HG03159 (cell line): ENCODE measurements around the gene RNF11.
"Not testable (repeated sequence)": the region's sequence is repeated elsewhere in the genome, so short reads cannot be mapped to it uniquely, and the experiment has no call there.

Source experiments
- ATAC-seq: cut with Tn5 transposase; IDR thresholded peaks from one replicate; pipeline ENCODE4 v1.9.1; 2021; ENCODE audit warnings: mild to moderate bottlenecking, moderate library complexity; ENCODE audit not compliant: unreplicated experiment

The RNF11 gene, protein sequence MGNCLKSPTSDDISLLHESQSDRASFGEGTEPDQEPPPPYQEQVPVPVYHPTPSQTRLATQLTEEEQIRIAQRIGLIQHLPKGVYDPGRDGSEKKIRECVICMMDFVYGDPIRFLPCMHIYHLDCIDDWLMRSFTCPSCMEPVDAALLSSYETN

DNA sequence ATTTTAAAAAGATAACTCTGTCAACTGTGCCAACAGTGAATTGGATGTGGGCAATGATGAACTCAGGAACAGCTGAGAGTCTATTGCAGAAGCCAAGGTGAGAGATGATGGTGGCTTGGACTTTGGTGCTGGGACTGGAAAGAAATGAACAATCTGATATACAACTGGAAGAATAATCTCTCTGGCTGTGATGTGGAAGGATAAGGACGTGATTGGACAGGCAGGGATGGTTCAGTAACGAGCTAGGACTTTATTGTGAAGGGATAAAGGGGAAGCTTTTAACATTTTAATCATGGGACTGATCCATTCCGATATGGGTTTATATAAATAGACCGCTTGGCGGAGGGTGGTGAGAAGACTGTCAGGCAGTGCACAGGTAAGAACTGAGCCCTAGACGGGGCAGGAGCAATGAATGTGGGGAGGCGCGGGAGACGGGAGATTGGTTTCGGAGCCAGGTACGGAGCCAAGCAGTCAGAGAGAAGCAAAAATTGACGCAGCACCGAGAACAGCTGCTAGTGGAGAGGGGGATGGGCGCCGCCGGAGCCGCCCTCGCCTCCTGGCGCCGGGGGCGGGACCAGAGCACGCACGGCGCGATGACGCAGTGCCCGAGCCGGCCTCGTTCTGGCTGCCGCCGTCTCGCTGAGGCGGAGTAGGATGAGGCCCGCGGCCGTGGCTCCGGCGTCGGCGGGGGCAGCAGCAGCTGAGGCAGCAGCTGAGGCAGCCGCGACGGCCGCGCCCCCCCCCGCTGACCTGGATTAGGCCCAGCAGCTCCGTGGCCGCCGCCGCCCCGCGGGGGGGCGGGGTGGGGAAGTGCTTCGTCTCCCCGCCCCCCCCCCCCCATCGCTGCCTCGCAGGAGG, at the start of gene RNF11:
Gene RNF11 (plus strand): TSS at position 601 of the 858 bp plus-strand sequence. CDS start 484 bp downstream, outside the sequence.
- ATAC-seq: peak; percentile 70

- no peak for ATAC-seq
Measured at GRCh38 chr1:51188230-51188629, 47.8 kb upstream of the RNF11 start.

DNA sequence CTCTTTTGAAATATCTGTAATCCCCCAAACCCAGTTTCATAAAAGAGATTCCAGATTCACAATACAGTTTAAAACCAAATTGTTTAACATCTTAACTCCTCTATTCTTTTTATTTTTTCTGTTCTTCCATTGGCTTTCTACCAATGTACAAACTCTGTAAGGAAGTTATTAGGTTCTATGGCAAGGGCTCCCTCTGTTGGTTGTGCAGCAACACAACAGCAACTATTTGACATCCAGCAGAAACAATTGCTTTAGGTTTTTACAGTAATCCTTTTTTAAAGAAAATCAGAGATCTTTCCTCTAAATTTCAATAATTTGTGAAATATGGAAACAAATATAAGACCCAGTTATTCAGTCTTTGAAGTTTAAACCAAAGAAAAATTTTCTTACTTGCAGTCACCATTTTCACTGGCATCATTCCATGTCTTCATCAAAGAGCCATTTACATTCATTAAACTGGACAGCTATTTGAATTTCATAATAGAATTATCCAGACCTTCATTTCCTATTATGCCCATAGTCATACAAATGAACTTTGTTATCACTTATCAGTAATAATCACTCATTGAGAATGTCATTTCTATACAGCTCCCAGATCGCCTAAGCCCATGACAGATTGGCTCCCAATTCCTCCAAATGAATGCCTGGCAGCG, 46.5 kb upstream of the RNF11 start:
- no peak for ATAC-seq

GRCh38 chr1:51190961-51191360, 45.1 kb upstream of the RNF11 start:
- no peak for ATAC-seq

DNA sequence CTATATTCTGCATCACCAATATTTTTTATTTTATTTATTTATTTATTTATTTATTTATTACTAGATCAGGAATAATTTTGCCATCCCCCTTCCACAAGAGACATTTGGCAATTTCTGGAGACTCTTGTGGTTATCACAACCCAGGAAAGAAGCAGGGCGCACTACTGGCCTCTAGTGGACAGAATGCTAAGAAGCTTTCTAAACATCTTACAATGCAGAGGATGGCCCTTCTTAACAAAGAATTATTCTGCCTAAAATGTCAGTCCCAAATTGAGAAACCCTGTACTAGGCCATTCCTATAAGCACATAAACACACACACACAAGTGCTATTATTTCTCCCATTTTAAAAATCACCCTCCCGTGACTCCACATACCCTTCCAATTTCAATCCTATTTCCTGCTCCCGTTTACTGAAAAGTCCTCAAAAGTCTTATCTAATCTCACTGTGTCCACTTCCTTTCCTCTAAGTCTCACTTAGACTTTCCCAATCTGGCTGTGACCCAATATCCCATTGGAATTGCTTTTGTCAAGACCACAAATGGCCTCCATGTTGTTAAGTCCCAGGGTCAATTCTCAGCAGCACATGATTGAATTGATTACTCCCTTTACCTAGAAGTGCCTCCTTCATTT, 43.7 kb upstream of the RNF11 start:
- ATAC-seq: no peak

DNA sequence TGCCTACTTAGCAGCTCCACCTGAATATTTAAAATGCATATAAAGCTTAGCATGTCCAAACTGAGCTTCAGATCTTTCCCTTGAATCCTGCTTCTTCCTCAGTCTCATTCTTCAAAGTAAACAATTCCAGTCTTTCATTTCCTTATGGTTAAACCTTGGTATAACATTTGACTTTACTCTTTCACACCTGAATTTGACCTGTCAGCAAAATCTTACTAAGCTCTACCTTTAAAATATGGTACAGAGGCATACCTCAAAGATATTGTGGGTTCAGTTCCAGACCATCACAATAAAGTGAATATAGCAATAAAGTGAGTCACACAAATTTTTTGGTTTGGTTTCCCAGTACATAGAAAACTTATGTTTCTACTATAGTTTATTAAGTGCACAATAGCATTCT, 42.5 kb upstream of the RNF11 start:
- ATAC-seq: no peak

DNA sequence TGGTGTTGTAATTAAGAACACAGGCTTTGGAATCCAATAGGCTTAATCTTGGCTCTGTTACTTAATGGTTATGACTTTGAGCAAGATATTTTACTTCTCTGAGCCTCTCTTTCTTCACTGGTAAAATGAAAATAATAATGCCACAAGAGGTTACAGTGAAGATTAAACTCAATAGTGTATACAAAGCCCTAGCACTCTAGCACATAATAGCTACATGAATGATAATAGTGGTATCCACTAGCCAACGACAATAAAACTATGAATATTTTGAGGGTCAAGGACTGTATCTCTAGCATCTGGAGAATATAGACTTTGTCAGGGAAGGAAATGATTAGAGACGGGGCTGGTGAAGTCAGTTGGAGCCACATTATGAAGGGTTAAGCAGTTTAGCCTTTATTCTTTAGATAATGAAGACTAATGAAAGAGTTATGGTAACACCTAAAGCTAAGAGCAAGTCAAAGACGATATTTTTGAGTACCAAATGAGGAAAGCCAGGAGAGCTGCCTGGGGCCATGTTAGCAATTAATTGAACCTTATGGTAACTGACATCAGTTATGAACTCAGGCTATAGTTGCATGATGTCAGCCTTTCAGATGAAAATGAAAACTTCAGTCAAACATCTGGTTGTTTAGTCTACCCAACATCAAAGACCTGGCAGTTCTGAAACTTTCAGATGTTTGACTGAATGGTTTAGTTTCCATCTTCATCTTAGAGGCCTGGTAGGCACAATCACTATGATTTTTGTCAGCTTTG, 32.8 kb upstream of the RNF11 start:
- ATAC-seq: peak; percentile 75

GRCh38 chr1:51203874-51204245, 32.2 kb upstream of the RNF11 start:
- ATAC-seq: no peak

DNA sequence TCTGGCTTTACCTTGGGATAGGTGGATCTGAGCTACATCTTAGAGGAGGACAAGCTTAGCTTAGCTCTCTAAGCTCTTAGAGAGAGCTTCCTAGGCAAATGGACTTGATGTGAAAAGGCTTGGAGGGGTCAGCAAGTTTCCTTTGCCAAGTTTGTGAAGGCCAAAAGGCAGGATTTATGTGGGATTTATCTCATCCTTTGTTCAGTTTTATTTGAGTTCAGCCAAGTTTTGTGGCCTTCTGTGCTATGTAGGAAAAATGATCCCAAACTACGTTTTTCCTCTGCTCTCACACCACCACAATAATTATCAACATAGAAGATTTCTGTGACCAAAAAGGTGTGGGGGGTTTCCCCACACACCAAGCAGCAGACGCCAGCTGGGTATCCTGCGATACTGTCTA, 26.0 kb upstream of the RNF11 start:
- no peak for ATAC-seq

DNA sequence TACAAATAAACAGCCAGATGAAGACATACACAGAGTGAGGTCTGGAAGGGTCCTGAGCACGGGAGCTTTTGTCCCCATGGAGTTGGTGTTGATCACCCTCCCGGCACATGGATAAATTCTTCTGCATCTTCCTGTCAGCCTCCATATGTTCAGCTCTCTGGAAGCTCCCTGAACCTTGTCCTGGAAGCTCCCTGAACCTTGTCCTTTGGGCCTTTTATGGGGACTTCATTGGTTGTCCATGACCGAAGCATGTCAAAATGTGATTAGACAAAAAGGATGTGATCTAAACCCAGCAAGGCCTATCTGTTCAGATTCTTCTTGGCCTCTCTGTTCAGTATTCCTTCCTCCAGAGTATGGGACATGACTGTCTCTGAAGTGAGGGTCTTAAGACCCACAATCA, 25.4 kb upstream of the RNF11 start:
- no peak for ATAC-seq

DNA sequence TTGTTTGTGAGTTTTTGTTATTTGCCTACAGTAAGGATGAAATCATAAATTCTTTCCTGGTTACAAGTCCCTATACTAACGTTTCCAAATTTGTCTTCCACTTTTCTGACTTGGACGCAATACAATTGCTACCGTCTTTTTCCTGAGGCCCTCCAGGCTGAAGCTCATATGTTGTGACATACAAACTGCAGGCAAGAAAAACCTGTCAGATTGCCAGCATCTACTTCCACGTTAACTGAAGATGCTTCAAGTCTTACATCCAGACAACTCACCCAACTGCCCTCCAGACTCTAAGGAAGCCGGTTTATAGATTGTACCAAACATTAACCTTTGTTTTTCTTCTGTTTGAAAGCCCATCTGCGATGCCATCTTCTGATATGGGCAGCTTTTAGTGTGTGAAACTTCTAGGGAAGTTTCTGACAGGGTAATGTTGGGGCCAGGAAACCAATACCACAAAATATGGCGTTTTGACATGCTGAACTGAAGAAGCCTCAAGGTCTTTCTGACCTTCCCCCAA, 21.4 kb upstream of the RNF11 start:
- no peak for ATAC-seq

- no peak for ATAC-seq
Measured at GRCh38 chr1:51215169-51215568, 20.9 kb upstream of the RNF11 start.

DNA sequence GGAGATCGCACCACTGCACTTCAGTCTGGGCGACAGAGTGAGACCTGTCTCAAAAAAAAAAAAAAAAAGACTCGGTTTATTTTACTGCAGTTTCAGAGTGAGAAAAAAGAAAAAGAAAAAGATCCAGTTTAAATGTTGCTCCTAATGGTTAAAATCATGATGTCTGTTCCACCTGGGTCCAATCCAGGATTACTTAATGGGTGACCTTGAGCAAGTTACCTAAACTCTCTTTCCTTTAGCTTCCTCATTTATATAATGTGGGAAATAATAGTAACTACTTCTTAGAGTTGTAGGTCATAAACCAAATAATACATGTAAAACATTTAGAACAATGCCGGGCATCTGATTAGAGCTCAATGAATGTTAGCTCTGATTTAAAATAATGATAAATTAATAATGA, 19.4 kb upstream of the RNF11 start:
- no peak for ATAC-seq

DNA sequence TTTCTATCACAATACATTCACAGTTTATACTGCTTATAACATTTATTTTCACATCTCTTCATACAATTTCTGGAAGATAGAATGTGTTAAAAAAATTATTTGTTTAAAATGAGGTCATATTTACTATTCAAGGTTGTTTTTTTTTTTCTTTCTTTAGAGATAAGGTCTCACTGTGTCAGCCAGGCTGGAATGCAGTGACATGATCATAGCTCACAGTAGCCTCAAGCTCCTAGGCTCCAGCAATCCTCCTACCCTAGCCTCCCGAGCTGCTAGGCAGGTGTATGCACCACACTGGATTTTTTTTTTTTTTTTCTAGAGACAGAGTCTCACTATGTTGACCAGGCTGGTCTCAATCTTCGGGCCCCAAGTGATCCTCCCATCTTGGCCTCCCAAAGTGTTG, 19.0 kb upstream of the RNF11 start:
- ATAC-seq: no peak

DNA sequence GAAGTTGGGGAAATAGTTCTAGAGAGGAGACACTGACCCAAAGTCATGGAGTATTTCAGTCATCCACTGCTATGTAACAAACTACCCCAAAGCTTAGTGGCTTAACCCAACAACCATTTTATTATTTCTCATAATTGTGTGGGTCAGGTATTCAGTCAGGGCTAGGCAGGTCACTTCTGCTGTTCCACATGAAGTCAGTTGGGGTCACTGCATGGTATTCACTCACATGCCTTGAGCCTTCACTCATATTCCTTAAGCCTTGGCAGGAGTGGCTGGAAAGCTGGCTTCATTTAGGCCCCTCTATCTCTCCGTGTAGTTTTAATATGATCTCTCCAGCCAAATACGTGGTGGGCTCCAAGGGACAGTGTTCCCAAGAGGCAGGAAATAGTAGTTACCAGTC, 17.5 kb upstream of the RNF11 start:
- no peak for ATAC-seq

- no peak for ATAC-seq
Measured at GRCh38 chr1:51219022-51219421, 17.1 kb upstream of the RNF11 start.

GRCh38 chr1:51221529-51221928, 14.5 kb upstream of the RNF11 start:
- ATAC-seq: not testable (repeated sequence)

DNA sequence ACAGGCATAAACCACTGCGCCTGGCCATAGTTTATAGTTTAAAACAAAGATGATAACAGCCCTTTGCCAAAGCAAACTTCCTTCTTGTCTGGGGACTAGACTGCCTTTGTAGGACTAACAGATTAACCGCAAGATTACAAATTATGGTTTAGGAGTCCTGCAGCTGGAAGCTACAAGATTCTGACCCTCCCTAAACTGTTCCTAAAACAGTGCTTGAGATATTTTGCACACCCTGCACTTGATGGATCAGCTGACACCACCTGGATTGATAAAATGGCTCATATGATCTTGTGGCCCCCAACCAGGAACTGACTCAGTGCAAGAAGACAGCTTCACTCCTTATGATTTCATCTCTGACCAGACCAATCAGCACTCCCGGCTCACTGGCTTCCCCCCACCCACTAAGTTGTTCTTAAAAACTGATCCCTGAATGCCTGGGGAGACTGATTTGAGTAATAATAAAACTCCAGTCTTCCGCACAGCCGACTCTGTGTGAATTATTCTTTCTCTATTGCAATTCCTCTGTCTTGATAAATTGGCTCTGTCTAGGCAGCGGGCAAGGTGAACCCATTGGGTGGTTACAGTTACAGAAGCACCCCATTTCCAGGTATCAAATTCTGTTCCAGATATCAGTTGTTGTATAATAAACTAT, 13.8 kb upstream of the RNF11 start:
- no peak for ATAC-seq

- no peak for ATAC-seq
Measured at GRCh38 chr1:51222809-51223208, 13.3 kb upstream of the RNF11 start.

- no peak for ATAC-seq
Measured at GRCh38 chr1:51224255-51224654, 11.8 kb upstream of the RNF11 start.
